Esophagus squamous epithelium (tissue), 5 donors: ENCODE data around the gene SYT5. TPM values are rescaled to one million over a fixed set of nuclear protein-coding genes. Genes with fewer than 3 reads are reported as not detected.

Experiments used
- DNase-seq: peaks from one replicate; lab custom pipeline; 2025; lab: John Stamatoyannopoulos, UW
- H3K27ac ChIP-seq, 4 donors: fragments of 200-600 bp; sonication (generic); one replicate each; pipeline ENCODE4 v1.5.1; 2016 to 2019; ENCODE audit warnings: mild to moderate bottlenecking in 1 of 4
- H3K27me3 ChIP-seq, 4 donors: fragments of 200-600 bp; sonication (generic); 1 replicate in 3 of 4; 2 replicates in 1 of 4; pipeline versions ENCODE4 v1.5.1 to v1.6.0; 2017 to 2021; ENCODE audit warnings: antibody characterized with exemption in 1 of 4
- H3K36me3 ChIP-seq, 3 donors: fragments of 200-600 bp; sonication (generic); one replicate each; pipeline ENCODE4 v1.5.1; 2016 to 2019
- H3K4me1 ChIP-seq, 3 donors: fragments of 200-600 bp; sonication (generic); one replicate each; pipeline ENCODE4 v1.5.1; 2017 to 2019
- H3K4me3 ChIP-seq, 4 donors: fragments of 200-600 bp; sonication (generic); 1 replicate in 3 of 4; 2 replicates in 1 of 4; pipeline ENCODE4 v1.5.1; 2016 to 2019; ENCODE audit warnings: mild to moderate bottlenecking in 2 of 4, moderate library complexity in 1 of 4
- H3K9me3 ChIP-seq, 3 donors: fragments of 200-600 bp; sonication (generic); one replicate each; pipeline ENCODE4 v1.5.1; 2016 to 2019
- CTCF ChIP-seq, 6 experiments: fragments of 450-650 bp in 4 of 6; fragments of 200-600 bp in 2 of 6; sonication (generic) in 2 of 6; IDR thresholded peaks; one replicate each; pipeline ENCODE4 v1.5.1; 2016 to 2019; ENCODE audit warnings: antibody characterized with exemption in 6 of 6, mild to moderate bottlenecking in 4 of 6, moderate library complexity in 4 of 6
- POLR2A ChIP-seq, 4 donors: fragments of 450-650 bp; IDR thresholded peaks; one replicate each; pipeline ENCODE4 v1.6.1; 2017; ENCODE audit warnings: antibody characterized with exemption in 4 of 4, mild to moderate bottlenecking in 4 of 4, moderate library complexity in 3 of 4
- WGBS, 2 donors: methylation state at CpG; one replicate each; pipeline ENCODE4 v1.1.5; 2018; 5-methylcytosine and 5-hydroxymethylcytosine counted together
- intact Hi-C: fragments of 100-400 bp; cut with DNase I; formaldehyde crosslinking; loops from one replicate; pipeline ENCODE4 v1.15.0; 2022
- total RNA-seq, 4 donors: library from RNA; depleted of rRNA; stranded (reverse); fragments of >200 nt; gene quantifications; one replicate each; pipeline ENCODE4 v1.1.0, GENCODE V29; 2016
- donor health status: DM: yes; HTN: yes; CAD: no.

Gene SYT5
- total RNA-seq, 4 donors from 2014 or later = 0.22 TPM; not detected in 3

- H3K4me1 ChIP-seq = peaks cover 7 to 18% (median 12%) of the 10 kb centered on the region in 3 donors
- no peak within 1 kb of the TSS for H3K27ac ChIP-seq
- peaks cover 0 to 72% (median 12%) of the 10 kb centered on the region in 4 donors for H3K27me3 ChIP-seq
- intact Hi-C loops = no loop called here
- no peaks in the 10 kb centered on the region for H3K36me3 ChIP-seq
- TF ChIP-seq POLR2A (IDR thresholded peaks at IDR 0.05) (no peak), CTCF (IDR thresholded peaks at IDR 0.05) (no peak)
- DNase-seq = no peak
- WGBS, 2 donors = 26 to 28% methylated on average over 10 to 11 of the region's 18 CpGs
- H3K9me3 ChIP-seq = no peaks in the 10 kb centered on the region
- H3K4me3 ChIP-seq = no peak within 1 kb of the TSS
Observed at GRCh38 chr19:55149078-55150003, 30.7 kb downstream of the SYT5 start, which contains the start of gene TNNT1. Gene TNNT1, minus strand, starts transcription at chr19:55149206. Its CDS starts 2,049 bp downstream, at chr19:55147157.

GRCh38 chr19:55147545-55148251 lies 32.4 kb downstream of the SYT5 start:
- no peak for DNase-seq
- no peaks in the 10 kb centered on the region for H3K36me3 ChIP-seq
- peaks cover 7 to 18% (median 12%) of the 10 kb centered on the region in 3 donors for H3K4me1 ChIP-seq
- intact Hi-C loops = no loop called here
- H3K27ac ChIP-seq = no peak overlapping the region
- TF ChIP-seq CTCF (IDR thresholded peaks at IDR 0.05) (no peak), POLR2A (IDR thresholded peaks at IDR 0.05) (no peak)
- H3K27me3 ChIP-seq = peaks cover 0 to 80% (median 13%) of the 10 kb centered on the region in 4 donors
- H3K4me3 ChIP-seq = no peak overlapping the region
- WGBS, 2 donors = 14 to 28% methylated on average over 2 to 4 of the region's 9 CpGs
- H3K9me3 ChIP-seq = no peaks in the 10 kb centered on the region

GRCh38 chr19:55146705-55147273 lies 33.3 kb downstream of the SYT5 start:
- Histone ChIP-seq H3K4me3 (peak overlapping the region; percentile 11 to 61 (median 40)), H3K4me1 (peaks cover 7 to 18% (median 12%) of the 10 kb centered on the region in 3 donors), H3K27me3 (peaks cover 0 to 90% (median 13%) of the 10 kb centered on the region in 4 donors), H3K36me3 (no peaks in the 10 kb centered on the region), H3K9me3 (no peaks in the 10 kb centered on the region), H3K27ac (peak overlapping the region in 1 of 4 donors; percentile 17)
- intact Hi-C loops = no loop called here
- WGBS, 2 donors = 7% methylated on average over 3 of the region's 27 CpGs; no CpG with 5 or more reads in 1 of the 2 donors
- DNase-seq = no peak
- no peak for TF ChIP-seq CTCF (IDR thresholded peaks at IDR 0.05)
- TF ChIP-seq POLR2A (IDR thresholded peaks at IDR 0.05) = no peak

- 0% methylated on average over 2 of the region's 41 CpGs; no CpG with 5 or more reads in 1 of the 2 donors for WGBS, 2 donors
- Histone ChIP-seq H3K4me1 (peaks cover 7 to 22% (median 12%) of the 10 kb centered on the region in 3 donors), H3K36me3 (no peaks in the 10 kb centered on the region), H3K9me3 (no peaks in the 10 kb centered on the region), H3K4me3 (peak overlapping the region; percentile 11 to 61 (median 40)), H3K27me3 (peaks cover 0 to 96% (median 13%) of the 10 kb centered on the region in 4 donors), H3K27ac (peak overlapping the region in 1 of 4 donors; percentile 17)
- intact Hi-C loops = no loop called here
- TF ChIP-seq POLR2A (IDR thresholded peaks at IDR 0.05) = no peak
- peak in 5 of 6 experiments; percentile 15 to 55 (median 47) for TF ChIP-seq CTCF (IDR thresholded peaks at IDR 0.05)
- no peak for DNase-seq
Observed at GRCh38 chr19:55146078-55146704, 33.9 kb downstream of the SYT5 start.
